NCI-H1436 treated with DMSO at 0.1 percent for 48 hours (cell line): Measurements from ENCODE around the gene SCARB2.
"Not testable (repeated sequence)": the region's sequence is repeated elsewhere in the genome, so short reads cannot be mapped to it uniquely, and the experiment has no call there.

Experiments used
- DNase-seq: peaks from one replicate; lab custom pipeline; 2025; lab: John Stamatoyannopoulos, UW

SCARB2 gene

DNA sequence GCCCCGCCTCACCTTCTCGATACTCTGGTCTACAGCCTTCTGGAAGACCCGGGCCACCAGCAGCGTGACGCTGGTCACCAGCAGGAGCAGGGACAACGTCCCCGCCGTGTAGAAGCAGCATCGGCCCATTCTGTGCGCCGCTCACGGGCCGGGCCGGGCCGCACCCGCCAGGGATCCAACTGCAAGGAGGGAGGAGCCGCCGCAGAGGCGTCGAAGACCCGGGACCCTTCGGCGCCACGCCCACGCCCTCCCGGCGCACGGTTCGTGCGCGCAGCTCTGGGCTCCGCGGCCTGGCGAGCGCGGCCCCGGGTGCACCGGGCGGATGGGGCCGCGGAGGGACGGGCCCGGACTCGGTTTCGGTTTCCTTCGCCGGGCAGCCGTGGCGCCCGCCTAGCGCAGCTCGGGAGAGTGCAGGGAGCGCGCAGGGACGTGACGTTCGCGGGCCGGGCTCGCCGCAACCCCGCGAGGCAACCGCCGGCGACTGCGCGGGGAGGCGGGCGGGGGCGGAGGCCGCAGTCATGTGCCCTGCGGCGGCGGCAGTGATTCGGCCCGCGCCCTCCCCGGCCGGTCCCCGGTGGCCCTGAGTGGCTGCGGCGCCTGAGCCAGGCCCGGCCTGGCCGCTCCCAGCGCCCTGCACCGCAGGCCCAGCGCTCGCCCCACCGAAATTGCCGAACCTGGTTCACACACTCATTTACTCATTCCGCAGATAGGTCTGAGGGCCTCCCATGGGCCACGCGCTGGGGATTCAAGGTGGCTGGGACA lies at the start of gene SCARB2:
TSS of gene SCARB2 (minus strand) at position 410 of the 762 bp plus-strand sequence. CDS start at position 129, 281 bp downstream.
- no peak for DNase-seq

DNA sequence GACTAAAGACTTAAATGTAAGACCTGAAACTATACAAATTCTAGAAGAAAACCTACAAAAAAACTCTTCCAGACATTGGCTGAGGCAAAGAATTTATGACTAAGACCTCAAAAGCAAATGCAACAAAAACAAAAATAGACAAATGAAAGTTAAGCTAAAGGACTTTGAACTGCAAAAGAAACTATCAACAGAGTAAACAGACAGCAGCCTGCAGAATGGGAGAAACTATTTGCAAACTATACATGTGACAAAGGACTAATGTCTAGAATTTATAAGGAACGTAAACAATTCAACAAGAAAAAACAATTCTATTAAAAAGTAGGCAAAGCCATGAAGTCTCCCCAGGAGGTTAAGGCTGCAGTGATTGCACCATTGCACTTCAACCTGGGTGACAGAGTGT lies 46.9 kb upstream of the SCARB2 start:
- no peak for DNase-seq

GRCh38 chr4:76257824-76258223 lies 44.2 kb upstream of the SCARB2 start:
- DNase-seq, result no peak

DNA sequence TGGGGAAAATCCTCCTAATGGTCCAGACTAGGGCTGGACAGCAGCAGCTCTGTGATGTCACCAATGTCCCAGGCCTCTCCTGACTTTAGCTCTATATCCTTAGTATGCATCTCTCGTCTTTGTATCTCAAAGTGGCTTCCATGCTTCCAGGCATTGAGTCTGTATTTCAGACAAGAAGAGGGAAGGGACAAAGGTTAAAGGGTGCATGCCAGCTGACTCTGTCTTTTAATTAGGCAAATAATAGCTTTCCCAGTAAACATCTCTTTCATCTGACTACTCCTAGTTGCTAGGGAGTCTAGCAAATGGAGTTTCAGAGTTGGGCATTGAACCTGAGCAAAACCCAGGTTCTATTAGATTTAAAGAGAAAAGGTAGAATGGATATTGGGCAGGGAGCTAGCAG lies 43.3 kb upstream of the SCARB2 start:
- DNase-seq, result no peak

- DNase-seq, result no peak
These were observed 42.4 kb upstream of the SCARB2 start for GRCh38 chr4:76256032-76256431.

DNA sequence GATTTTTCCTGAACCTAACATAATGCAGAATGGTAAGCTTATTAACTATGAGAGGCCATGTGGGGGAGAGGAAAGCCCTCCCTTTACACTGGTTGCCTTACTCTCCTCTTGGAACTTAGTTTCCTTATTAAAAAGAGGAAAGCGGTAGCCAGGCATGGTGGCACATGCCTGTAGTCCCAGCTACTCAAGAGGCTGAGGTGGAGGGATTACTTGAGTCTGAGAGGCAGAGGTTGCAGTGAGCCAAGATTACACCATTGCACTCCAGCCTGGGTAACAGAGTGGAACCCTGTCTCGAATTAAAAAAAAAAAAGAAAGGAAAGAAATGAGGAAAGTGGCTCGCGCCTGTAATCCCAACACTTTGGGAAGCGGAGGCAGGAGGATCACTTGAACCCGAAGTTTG lies 39.9 kb upstream of the SCARB2 start:
- DNase-seq, result no peak

DNA sequence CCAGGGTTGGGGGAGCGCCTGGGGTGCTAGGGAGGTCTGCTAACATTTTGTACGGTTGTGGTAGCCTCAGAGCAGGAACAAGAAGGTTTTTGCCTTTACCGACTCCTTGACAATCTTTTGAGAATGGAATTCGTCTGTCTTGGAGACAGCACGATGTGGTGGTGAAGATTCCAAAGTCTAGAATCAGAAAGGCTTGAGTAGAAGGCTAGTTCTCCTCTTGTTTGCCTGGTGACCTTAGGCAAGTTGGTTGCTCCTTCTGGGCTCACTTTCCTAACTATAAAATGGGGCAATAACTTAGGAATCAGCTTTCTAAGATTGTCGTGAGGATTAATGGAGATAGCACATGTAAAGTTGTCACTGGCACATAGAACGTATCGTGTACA lies 38.6 kb upstream of the SCARB2 start:
- DNase-seq, result no peak

DNA sequence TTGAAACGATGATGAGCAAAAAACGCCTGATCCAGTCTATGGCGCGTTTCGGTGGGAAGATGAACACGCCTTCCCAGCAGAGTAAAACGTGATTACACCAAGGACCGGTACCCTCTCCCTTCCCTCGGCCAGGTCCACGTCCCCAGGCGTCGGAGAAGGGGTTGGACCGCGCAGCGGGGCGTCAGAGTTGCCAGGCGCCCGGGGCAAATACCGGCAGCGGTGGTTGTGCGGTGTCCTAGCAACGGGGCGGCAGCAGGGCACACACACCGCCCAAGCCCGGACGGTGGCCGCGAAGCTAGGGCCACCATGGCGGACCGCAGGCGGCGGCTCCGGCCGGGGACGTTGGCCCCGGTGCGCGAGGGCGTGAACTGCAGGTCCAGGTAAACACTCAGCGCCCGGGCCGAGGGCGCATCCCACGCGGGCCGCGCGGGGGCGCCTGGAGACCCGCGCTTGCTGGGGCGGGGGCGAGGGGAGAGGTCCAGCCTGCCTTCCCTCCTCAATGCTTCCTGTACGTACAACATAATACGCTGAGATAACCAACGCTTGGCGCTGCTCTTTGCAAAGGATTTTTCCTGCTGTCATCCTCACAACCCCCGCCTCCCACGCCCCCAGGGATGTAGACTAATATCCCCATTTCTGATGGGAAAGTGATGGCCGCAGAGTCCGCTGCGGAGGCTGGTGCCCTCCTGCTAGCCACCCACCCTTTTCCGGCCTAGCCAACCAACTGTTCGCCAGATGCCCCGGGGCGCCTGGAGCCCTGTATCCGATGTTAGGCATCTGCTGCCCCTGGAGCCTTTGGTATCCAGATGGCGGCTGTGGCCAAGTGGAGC lies 38.0 kb upstream of the SCARB2 start, which contains the start of gene FAM47E:
TSS of gene FAM47E (plus strand) at position 281 of the 830 bp plus-strand sequence. CDS start at position 307, 26 bp downstream.
- DNase-seq, result no peak

DNA sequence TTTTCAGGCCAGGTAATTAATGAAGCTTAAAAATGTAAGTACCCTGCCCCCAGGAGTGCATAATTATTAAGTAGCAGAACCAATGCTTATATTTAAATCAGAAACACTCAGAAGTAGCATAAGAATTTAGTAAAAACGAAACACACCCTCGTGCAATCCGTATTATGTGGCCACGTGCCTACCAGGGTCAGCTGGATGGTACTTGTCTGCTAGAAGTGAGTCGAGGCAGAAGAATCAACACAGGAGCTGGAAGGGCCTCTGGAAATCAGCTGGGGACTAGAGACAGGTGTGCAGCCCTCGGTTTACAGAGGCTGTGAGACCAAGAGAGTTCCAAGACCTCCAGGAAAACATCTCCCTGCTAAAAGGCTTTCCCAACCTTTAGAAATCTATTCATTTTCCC lies 37.3 kb upstream of the SCARB2 start:
- no peak for DNase-seq

DNA sequence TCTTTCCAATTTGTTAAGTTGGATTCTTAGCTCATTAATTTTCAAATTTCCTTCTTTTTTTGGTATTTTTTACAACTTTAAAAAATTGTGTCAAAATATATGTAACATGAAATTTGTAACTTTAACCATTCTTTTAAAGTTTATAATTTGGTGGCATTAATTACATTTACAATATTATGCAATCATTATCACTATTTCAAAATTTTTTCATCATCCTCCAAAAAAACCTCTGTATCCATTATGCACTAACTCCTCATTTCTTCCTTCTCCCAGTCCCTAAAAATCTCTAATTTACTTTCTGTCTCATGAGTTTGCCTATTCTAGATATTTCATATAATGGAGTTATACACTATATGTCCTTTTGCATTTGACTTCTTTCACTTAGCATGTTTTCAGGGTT lies 33.2 kb upstream of the SCARB2 start:
- no peak for DNase-seq

- no peak for DNase-seq
These were observed 32.4 kb upstream of the SCARB2 start for GRCh38 chr4:76246025-76246424.

DNA sequence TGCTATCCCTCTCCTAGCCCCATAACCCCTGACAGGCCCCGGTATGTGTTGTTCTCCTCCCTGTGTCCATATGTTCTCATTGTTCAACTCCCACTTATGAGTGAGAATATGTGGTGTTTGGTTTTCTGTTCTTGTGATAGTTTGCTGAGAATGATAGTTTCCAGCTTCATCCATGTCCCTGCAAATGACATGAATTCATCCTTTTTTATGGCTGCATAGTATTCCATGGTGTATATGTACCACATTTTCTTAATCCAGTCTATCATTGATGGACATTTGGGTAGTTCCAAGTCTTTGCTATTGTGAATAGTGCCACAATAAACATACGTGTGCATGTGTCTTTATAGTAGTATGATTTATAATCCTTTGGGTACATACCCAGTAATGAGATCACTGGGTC lies 30.3 kb upstream of the SCARB2 start:
- not testable (repeated sequence) for DNase-seq

DNA sequence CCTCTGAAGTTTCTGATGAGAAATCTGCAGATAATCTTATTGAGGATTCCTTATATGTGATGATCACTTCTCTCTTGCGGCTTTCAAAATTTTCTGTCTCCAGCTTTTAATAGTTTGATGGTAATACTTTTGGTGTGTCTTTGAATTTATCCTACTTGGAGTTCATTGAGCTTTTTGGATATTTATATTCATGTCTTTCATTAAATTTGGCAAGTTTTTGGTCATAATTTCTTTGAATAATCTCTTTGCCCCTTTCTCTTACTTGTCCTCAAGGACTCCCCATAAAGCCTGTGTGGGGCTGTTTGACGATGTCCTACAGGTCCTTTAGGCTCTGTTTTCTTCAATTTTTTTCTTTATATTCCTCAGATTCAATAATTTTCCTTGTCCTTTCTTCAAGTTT lies 26.6 kb upstream of the SCARB2 start:
- no peak for DNase-seq

DNA sequence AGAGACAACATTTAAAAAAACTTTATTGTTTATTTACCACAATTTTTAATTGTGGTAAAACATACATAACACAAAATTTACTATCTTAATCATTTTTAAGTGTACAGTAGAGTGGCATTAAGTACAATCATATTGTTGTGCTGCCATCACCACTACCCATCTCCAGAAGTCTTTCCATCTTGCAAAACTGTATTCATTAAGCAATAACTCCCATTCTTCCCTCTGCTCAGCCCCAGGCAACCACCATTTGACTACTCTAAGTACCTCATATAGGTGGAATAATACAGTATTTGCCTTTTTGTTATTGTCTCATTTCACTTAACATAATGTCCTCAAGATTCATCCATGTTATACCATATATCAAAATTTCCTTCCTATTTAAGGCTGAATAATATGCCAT lies 25.1 kb upstream of the SCARB2 start:
- no peak for DNase-seq

GRCh38 chr4:76238236-76238635 lies 24.6 kb upstream of the SCARB2 start:
- no peak for DNase-seq

- no peak for DNase-seq
These were observed 22.3 kb upstream of the SCARB2 start for GRCh38 chr4:76235915-76236314.

- no peak for DNase-seq
These were observed 21.8 kb upstream of the SCARB2 start for GRCh38 chr4:76235407-76235806.

- no peak for DNase-seq
These were observed 21.0 kb upstream of the SCARB2 start for GRCh38 chr4:76234679-76235044.

GRCh38 chr4:76233967-76234678 lies 20.5 kb upstream of the SCARB2 start:
- no peak for DNase-seq

DNA sequence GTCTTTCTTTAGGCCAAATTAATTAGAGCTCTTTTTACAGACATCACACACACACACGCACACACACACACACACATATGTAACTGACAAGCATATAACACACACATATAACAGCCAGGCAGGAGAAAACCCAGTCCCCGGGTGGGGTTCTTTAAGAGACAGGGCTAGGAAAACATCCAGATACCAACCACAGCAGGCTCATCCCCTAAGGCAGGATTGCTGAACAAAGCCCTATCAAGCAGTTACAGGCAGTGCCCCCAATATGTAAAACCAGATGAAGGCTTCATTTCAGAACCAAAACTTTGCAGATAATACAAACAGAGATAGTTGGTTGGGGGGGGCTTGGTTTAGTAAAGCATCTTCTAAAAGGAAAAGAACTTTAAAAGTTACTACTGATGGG lies 19.9 kb upstream of the SCARB2 start:
- no peak for DNase-seq

GRCh38 chr4:76233083-76233482 lies 19.5 kb upstream of the SCARB2 start:
- no peak for DNase-seq

DNA sequence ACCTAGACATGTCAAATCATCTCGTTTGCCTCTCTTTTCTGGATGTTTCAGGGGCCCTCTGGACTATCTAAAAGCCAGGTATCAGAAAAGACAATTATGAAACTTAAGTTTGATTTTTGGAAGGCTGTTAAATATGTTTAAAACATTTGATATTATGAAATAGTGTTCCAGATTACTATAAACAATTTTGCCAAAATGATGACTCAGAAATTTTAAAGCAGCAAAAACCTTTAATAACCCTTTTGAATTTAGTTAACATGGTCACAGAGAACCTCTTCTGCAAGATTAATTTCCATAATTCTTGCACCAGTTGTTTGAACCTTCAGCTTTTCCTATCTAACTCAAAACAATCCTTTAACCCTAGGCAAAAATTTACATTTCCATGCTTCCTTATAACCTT lies 19.1 kb upstream of the SCARB2 start:
- DNase-seq, result no peak

DNA sequence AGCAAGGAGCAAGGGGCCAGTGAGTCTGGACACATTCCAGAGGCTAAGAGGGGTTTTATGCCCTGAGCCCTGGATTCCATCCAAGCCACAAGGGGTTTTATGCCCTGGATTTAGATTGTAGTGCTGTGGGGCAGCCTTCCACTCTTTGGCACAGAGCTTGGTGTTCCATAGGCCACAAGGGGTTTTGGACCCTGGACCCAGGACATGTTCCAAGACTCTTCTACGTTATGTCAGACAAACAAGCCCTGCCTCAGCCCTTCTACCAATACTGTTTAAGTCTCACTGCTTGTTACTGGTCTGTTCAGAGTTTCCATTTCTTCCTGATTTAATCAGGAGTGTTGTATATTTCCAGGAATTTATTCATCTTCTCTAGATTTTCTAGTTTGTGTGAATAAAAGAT lies 12.8 kb upstream of the SCARB2 start:
- DNase-seq, result no peak
